RWPE1 (cell line): ENCODE measurements around the gene ZNF205.

Experiments used
- CTCF ChIA-PET: fragments of 350-600 bp; sonication (Branson Sonifier 250); formaldehyde crosslinking; extraction: SDS; loops from one replicate; lab custom pipeline; 2021; lab: Yijun Ruan, JAX
- POLR2A ChIA-PET: fragments of 400-600 bp; formaldehyde crosslinking; extraction: SDS; loops from one replicate; lab custom pipeline; 2020; ENCODE audit warnings: antibody characterized with exemption; ENCODE audit not compliant: low non-redundant PET; lab: Yijun Ruan, JAX
- DNase-seq: peaks from one replicate; pipeline ENCODE4 v3.0.0; 2012; ENCODE audit warnings: low spot score
- H3K27ac ChIP-seq: fragments of 450-650 bp; 2 replicates; pipeline ENCODE4 v1.5.1; 2017
- TF ChIP-seq, protein P1 (sequence below): fragments of 450-650 bp; conservative IDR thresholded peaks from 2 replicates; pipeline ENCODE4 v1.5.1; 2017; ENCODE audit warnings: low read depth, mild to moderate bottlenecking

Gene ZNF205

GRCh38 chr16:3145151-3145550 is 32.8 kb downstream of the ZNF205 start:
- ChIA-PET POLR2A (no interaction called here), CTCF (no interaction called here)
- TF ChIP-seq, protein P1, sequence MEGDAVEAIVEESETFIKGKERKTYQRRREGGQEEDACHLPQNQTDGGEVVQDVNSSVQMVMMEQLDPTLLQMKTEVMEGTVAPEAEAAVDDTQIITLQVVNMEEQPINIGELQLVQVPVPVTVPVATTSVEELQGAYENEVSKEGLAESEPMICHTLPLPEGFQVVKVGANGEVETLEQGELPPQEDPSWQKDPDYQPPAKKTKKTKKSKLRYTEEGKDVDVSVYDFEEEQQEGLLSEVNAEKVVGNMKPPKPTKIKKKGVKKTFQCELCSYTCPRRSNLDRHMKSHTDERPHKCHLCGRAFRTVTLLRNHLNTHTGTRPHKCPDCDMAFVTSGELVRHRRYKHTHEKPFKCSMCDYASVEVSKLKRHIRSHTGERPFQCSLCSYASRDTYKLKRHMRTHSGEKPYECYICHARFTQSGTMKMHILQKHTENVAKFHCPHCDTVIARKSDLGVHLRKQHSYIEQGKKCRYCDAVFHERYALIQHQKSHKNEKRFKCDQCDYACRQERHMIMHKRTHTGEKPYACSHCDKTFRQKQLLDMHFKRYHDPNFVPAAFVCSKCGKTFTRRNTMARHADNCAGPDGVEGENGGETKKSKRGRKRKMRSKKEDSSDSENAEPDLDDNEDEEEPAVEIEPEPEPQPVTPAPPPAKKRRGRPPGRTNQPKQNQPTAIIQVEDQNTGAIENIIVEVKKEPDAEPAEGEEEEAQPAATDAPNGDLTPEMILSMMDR: no peak
- H3K27ac ChIP-seq: no peak overlapping the region
- no peak for DNase-seq

- TF ChIP-seq, protein P1: no peak
- ChIA-PET POLR2A (no interaction called here), CTCF (no interaction called here)
- no peak for DNase-seq
- no peak overlapping the region for H3K27ac ChIP-seq
These were observed 33.3 kb downstream of the ZNF205 start for GRCh38 chr16:3145660-3146059.

DNA sequence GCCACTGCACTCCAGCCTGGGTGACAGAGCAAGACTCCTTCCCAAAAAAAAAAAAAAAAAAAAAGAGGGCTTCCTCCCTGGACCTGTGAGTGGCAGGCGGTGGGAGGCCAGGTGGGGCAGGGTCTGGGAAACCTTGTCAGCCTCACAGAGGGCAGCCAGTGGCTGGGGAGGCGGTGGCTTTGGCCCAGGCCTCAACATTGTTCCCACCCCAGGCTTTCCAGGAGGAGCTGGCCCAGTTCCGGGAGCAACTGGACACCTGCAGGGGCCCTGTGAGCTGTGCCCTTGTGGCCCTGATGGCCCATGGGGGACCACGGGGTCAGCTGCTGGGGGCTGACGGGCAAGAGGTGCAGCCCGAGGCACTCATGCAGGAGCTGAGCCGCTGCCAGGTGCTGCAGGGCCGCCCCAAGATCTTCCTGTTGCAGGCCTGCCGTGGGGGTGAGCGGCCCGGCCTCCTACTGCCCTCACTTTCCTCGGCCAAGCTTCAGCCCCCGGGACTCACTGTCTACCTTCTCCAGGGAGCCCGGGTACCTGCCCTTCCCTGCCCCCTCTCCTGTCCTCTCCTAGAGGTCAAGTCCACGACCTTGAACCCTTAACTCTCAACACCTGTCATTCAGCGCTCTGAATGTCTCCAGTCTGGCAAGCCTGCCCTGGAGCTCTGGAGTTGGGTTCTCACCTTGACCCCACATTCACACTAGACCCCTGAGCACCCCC is 34.8 kb downstream of the ZNF205 start:
- CTCF ChIA-PET: interaction anchor here (0.6 to 1.5 kb wide), 3 partner anchors 12 to 422 kb away, joined by 3 to 4 read pairs (median 4); no protein-coding TSS in a partner anchor
- TF ChIP-seq, protein P1: no peak
- no peak for DNase-seq
- H3K27ac ChIP-seq: no peak overlapping the region
- POLR2A ChIA-PET: interaction anchor here (1.4 kb wide), 1 partner anchor 12 kb away, joined by 7 read pairs; the partner anchor contains the start of gene ZNF213

DNA sequence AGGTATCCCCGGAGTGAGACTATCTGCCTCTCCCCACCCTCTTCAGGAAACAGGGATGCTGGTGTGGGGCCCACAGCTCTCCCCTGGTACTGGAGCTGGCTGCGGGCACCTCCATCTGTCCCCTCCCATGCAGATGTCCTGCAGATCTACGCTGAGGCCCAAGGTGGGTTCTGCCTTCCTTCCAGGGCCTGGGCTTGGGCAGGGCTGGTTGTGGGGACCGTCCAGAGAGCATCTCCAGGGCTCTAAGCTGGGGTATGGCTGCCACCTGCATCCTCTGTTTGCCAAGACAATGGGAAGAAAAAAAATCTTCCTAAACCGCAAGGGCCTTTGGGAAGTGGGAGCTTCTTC is 35.3 kb downstream of the ZNF205 start:
- POLR2A ChIA-PET: interaction anchor here (1.4 kb wide), 1 partner anchor 12 kb away, joined by 7 read pairs; the partner anchor contains the start of gene ZNF213
- H3K27ac ChIP-seq: no peak overlapping the region
- TF ChIP-seq, protein P1: no peak
- CTCF ChIA-PET: interaction anchor here (0.6 to 1.5 kb wide), 2 partner anchors 12 to 18 kb away, joined by 4 read pairs; no protein-coding TSS in a partner anchor
- no peak for DNase-seq

GRCh38 chr16:3148256-3149192 is 36.1 kb downstream of the ZNF205 start:
- DNase-seq: no peak

DNA sequence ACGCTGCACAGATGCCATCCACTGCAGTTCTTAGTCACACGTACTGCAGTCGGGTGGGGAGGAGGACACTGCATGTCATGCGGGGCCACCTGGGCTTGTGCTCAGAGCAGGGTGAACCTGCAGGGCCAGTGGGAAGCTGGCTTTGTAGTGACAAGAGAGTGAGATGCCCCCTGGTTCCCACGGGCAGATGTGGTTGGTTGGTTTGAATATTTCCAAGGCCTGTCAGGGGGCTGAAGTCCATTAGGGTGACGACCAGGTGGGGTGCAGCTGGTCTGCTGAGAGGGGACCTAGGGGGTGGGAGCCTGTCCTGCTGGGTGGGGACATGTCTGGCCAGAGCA is 36.8 kb downstream of the ZNF205 start:
- ChIA-PET CTCF (interaction anchor here (0.6 to 1.0 kb wide), 3 partner anchors 38 to 71 kb away, joined by 3 to 4 read pairs (median 3); no protein-coding TSS in a partner anchor), POLR2A (no interaction called here)
- DNase-seq: no peak
- peak overlapping the region; percentile 90 for H3K27ac ChIP-seq
- TF ChIP-seq, protein P1: no peak

More at GRCh38 chr16:3148256-3149192, 36.1 kb downstream of the ZNF205 start:
- POLR2A ChIA-PET: no interaction called here
- H3K27ac ChIP-seq: peak overlapping the region; percentile 90
- CTCF ChIA-PET: interaction anchor here (0.6 to 1.5 kb wide), 3 partner anchors 19 to 479 kb away, joined by 4 read pairs; no protein-coding TSS in a partner anchor
- TF ChIP-seq, protein P1: no peak
